DMS53 (cell line): ENCODE results near the gene OR2J1.
"Not testable (repeated sequence)": the region's sequence is repeated elsewhere in the genome, so short reads cannot be mapped to it uniquely, and the experiment has no call there.

ENCODE experiments used
- DNase-seq: peaks from one replicate; lab custom pipeline; 2025; lab: John Stamatoyannopoulos, UW

Gene OR2J1

GRCh38 chr6:29099190-29099589 is at the start of gene OR2J1:
OR2J1 (plus strand) TSS chr6:29099490; CDS start chr6:29100943, 1,453 bp downstream.
- no peak for DNase-seq

GRCh38 chr6:29051680-29052079 is 47.6 kb upstream of the OR2J1 start:
- DNase-seq = no peak

GRCh38 chr6:29071831-29072723 is 27.2 kb upstream of the OR2J1 start:
- DNase-seq = peak; percentile 81

- no peak for DNase-seq
Measured at GRCh38 chr6:29079203-29079602, 20.1 kb upstream of the OR2J1 start.

GRCh38 chr6:29081312-29081711 is 18.0 kb upstream of the OR2J1 start:
- DNase-seq = no peak

- DNase-seq = no peak
Measured at GRCh38 chr6:29082457-29082856, 16.8 kb upstream of the OR2J1 start.

GRCh38 chr6:29087213-29087612 is 12.1 kb upstream of the OR2J1 start, which contains the start of gene OR2B3:
OR2B3 (minus strand) TSS chr6:29087313; CDS start chr6:29087248, 65 bp downstream.
- DNase-seq = no peak

GRCh38 chr6:29092957-29093356 is 6.3 kb upstream of the OR2J1 start:
- no peak for DNase-seq

GRCh38 chr6:29097803-29098202 is 1.5 kb upstream of the OR2J1 start:
- DNase-seq = no peak

- DNase-seq = no peak
Measured at GRCh38 chr6:29107758-29108157, 8.5 kb downstream of the OR2J1 start, which contains the start of gene OR2J3. OR2J3 (plus strand) TSS chr6:29108058; CDS start chr6:29111891, 3,833 bp downstream.

GRCh38 chr6:29112135-29112534 is 12.8 kb downstream of the OR2J1 start:
- peak; percentile 8 for DNase-seq

GRCh38 chr6:29114964-29115363 is 15.7 kb downstream of the OR2J1 start:
- DNase-seq = not testable (repeated sequence)

GRCh38 chr6:29129326-29130012 is 30.2 kb downstream of the OR2J1 start:
- no peak for DNase-seq

GRCh38 chr6:29130644-29131043 is 31.4 kb downstream of the OR2J1 start:
- DNase-seq = no peak

GRCh38 chr6:29131691-29132090 is 32.4 kb downstream of the OR2J1 start:
- DNase-seq = no peak

- DNase-seq = no peak
Measured at GRCh38 chr6:29137724-29138123, 38.4 kb downstream of the OR2J1 start.

GRCh38 chr6:29141606-29142005 is 42.3 kb downstream of the OR2J1 start:
- DNase-seq = peak; percentile 6

- no peak for DNase-seq
Measured at GRCh38 chr6:29142309-29142708, 43.0 kb downstream of the OR2J1 start.

- no peak for DNase-seq
Measured at GRCh38 chr6:29146179-29146578, 46.9 kb downstream of the OR2J1 start.

GRCh38 chr6:29147074-29147473 is 47.8 kb downstream of the OR2J1 start:
- DNase-seq = no peak

- DNase-seq = not testable (repeated sequence)
Measured at GRCh38 chr6:29149444-29149843, 50.2 kb downstream of the OR2J1 start.
